ENCODE results near the gene LBP. TPM values are rescaled to one million over a fixed set of nuclear protein-coding genes. Genes with fewer than 3 reads are reported as not detected.

Gene LBP
- total and polyA plus RNA-seq, 2 experiments from 2014 or later: not detected

DNA sequence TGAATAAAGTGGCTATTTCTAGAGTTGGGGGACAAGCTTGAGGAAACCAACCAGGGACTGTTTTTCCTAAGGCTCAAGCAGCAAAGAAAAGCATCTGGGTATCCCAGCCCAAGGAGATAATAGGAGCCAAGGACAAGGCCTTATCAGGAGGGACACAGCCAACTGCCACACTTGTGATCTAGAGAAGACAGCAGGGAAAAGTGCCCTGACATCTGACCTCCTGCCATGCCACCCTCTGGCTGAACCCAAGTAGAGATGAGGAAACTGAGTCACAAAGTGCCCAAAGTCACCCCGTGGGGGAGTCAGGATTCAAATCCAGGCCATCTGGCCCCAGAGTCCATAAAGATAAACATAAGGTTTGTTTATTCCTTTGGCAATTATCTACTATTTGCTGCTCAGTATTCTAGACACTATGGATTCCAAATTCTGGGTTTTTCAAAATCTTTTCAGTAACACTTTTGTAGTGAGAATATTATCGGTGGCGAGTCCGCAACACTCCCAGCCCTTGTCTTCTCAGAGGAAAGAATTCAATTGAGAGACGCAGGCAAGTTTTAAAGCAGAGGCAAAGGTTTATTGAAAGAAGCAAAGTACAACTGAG, 3.5 kb upstream of the LBP start:
- Histone ChIP-seq H3K27ac (no peak overlapping the region), H3K4me3 (no peak overlapping the region), H3K27me3 (no peaks in the 10 kb centered on the region), H3K9me3 (ENCODE audit: low read depth) (no peaks in the 10 kb centered on the region), H3K36me3 (no peaks in the 10 kb centered on the region), H3K4me1 (ENCODE audit: low read depth) (peaks cover 9% of the 10 kb centered on the region)
- no peak for DNase-seq (ENCODE audit: low read depth in 1 of 2, low spot score in 1 of 2)
- TF ChIP-seq, protein P1, sequence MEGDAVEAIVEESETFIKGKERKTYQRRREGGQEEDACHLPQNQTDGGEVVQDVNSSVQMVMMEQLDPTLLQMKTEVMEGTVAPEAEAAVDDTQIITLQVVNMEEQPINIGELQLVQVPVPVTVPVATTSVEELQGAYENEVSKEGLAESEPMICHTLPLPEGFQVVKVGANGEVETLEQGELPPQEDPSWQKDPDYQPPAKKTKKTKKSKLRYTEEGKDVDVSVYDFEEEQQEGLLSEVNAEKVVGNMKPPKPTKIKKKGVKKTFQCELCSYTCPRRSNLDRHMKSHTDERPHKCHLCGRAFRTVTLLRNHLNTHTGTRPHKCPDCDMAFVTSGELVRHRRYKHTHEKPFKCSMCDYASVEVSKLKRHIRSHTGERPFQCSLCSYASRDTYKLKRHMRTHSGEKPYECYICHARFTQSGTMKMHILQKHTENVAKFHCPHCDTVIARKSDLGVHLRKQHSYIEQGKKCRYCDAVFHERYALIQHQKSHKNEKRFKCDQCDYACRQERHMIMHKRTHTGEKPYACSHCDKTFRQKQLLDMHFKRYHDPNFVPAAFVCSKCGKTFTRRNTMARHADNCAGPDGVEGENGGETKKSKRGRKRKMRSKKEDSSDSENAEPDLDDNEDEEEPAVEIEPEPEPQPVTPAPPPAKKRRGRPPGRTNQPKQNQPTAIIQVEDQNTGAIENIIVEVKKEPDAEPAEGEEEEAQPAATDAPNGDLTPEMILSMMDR (IDR thresholded peaks at IDR 0.05; ENCODE audit: low read depth, low read length): no peak

DNA sequence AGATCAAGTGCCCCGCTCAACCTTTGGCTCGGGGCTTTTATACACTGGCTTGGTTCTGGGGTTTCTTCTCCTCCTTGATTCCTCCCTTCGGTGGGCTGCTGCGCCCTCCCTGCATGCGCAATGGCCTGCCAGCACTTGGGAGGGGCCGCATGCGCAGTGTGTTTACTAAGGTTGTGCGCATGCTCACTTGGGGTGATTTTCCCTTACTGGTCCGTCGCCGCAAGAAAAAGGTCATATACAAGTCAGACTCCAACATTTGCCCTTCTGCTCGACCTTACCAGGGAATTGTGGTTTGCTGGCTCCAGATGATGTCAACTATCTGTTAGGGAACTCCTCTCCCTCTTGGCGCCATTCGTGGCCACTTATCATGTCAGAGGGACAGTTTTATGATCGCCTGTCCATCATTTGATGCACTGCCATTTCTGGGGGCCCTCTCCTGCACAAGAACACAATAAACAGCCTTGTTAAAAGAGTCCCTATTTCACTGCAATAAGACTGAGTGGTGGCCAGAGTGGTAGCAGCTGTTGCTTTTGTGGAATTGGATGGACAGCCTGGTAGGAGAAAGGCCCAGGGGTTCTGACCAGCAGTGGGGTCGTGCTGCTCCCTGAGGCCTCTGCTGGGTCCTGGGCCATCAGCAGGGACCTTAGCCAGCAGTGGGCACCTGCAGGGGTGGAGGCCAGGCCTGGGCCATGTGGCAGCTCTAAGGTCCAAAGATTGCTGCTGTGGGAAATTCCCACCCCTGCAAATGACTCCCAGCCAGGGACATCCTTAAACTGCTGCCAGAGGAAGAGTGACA, 2.8 kb upstream of the LBP start:
- Histone ChIP-seq H3K9me3 (ENCODE audit: low read depth) (no peaks in the 10 kb centered on the region), H3K4me1 (ENCODE audit: low read depth) (peaks cover 9% of the 10 kb centered on the region), H3K4me3 (no peak overlapping the region), H3K27me3 (no peaks in the 10 kb centered on the region), H3K27ac (no peak overlapping the region), H3K36me3 (no peaks in the 10 kb centered on the region)
- peak in 1 of 2 donors; percentile 78 for DNase-seq (ENCODE audit: low read depth in 1 of 2, low spot score in 1 of 2)
- TF ChIP-seq, protein P1 (IDR thresholded peaks at IDR 0.05; ENCODE audit: low read depth, low read length): no peak

DNA sequence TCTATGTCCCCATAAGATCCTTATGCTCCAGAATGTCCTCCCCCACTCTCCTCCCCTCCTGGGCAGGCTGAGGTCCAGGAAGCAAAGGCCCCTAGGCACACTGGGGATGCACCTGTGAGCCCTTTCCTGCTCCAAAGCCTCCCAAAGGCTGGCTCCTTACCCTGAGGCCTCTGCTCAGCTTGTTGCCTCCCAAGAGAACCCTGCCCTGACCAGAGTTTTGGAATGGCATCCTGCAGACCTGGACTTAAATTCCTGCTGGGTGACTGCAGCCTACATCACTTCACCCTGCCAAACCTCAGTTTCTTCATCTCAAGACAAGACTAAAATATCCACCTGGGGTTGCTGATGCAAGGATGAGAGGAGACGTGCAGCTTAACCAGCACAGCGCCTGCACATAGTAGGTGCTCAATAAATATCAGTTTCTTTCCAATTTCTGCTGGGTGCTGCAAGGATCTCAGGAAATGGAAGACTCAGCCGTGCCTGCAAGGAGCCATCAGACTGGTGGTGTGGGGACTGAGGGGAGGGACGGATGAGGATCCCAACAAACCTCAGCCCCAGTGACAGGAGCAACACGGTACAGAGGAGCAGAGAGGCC, 2.1 kb upstream of the LBP start:
- TF ChIP-seq, protein P1 (IDR thresholded peaks at IDR 0.05; ENCODE audit: low read depth, low read length): no peak
- H3K4me1 ChIP-seq (ENCODE audit: low read depth): peaks cover 6% of the 10 kb centered on the region
- no peaks in the 10 kb centered on the region for H3K27me3 ChIP-seq
- no peaks in the 10 kb centered on the region for H3K9me3 ChIP-seq (ENCODE audit: low read depth)
- H3K27ac ChIP-seq: no peak overlapping the region
- no peak overlapping the region for H3K4me3 ChIP-seq
- no peaks in the 10 kb centered on the region for H3K36me3 ChIP-seq
- no peak for DNase-seq (ENCODE audit: low read depth in 1 of 2, low spot score in 1 of 2)

DNA sequence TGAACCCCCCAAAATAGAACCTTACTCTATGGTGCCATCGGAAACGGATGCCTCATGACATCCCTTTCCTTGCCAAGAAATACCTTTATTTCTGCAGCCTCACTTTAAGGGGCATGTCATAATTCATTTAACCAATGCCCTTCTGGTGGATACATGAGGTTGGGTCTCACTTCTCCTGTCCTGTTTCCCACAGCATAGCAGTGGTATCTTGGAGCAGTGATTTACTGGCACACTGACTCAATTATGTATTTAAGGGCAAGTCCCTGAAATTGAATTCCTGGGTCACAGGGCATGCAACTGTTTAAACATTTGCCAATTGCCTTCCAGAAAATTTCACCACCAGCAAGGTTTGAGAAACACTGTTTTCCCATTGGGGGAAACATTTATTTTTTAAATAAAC, 639 bp upstream of the LBP start:
- TF ChIP-seq, protein P1 (IDR thresholded peaks at IDR 0.05; ENCODE audit: low read depth, low read length): no peak
- Histone ChIP-seq H3K4me1 (ENCODE audit: low read depth) (peaks cover 5% of the 10 kb centered on the region), H3K27ac (no peak overlapping the region), H3K9me3 (ENCODE audit: low read depth) (no peaks in the 10 kb centered on the region), H3K36me3 (no peaks in the 10 kb centered on the region), H3K27me3 (no peaks in the 10 kb centered on the region), H3K4me3 (no peak overlapping the region)
- DNase-seq (ENCODE audit: low read depth in 1 of 2, low spot score in 1 of 2): no peak

DNA sequence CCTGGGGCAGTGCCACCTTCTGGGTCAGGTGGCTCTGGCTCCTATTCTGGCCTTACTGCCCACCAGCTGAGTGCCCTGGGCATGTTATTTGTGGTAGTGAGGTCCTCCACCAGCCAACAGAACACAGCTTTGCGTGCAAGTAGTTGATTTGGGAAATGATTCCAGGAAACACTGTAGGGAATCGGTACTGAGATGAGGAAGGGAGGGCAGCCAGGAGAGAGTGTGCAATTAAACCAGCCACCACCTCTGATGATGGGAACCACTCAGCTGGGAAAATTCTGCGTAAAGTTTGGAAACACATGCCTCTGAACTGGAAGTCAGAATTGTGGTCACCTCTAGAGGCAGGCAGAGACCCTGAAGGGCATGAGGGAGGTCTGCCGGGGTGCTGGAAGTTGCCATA, 459 bp downstream of the LBP start:
- Histone ChIP-seq H3K27me3 (no peaks in the 10 kb centered on the region), H3K27ac (no peak overlapping the region), H3K9me3 (ENCODE audit: low read depth) (no peaks in the 10 kb centered on the region), H3K4me3 (no peak overlapping the region), H3K4me1 (ENCODE audit: low read depth) (peaks cover 5% of the 10 kb centered on the region), H3K36me3 (no peaks in the 10 kb centered on the region)
- TF ChIP-seq, protein P1 (IDR thresholded peaks at IDR 0.05; ENCODE audit: low read depth, low read length): no peak
- DNase-seq (ENCODE audit: low read depth in 1 of 2, low spot score in 1 of 2): no peak

Data from cardiac muscle cell (in vitro differentiated cells and primary cell).